GM10266 (cell line): Measurements from ENCODE around the gene KCNG2.

Experiments
- DNase-seq: peaks from one replicate; pipeline ENCODE4 v3.0.0; 2012; ENCODE audit errors: extremely low spot score
- CTCF ChIP-seq: IDR thresholded peaks from 2 replicates; pipeline ENCODE4 v1.5.1; 2012; ENCODE audit warnings: mild to moderate bottlenecking, low read depth; ENCODE audit not compliant: control insufficient read depth, insufficient read depth; ENCODE audit errors: missing control alignments

The KCNG2 gene

GRCh38 chr18:79917853-79918614 is 120.3 kb downstream of the KCNG2 start:
- no peak for TF ChIP-seq CTCF
- DNase-seq = no peak

GRCh38 chr18:79918615-79919011 is 120.9 kb downstream of the KCNG2 start:
- no peak for DNase-seq
- TF ChIP-seq CTCF = no peak

GRCh38 chr18:79919089-79919488 is 121.4 kb downstream of the KCNG2 start:
- no peak for DNase-seq

GRCh38 chr18:79921984-79922965 is 124.5 kb downstream of the KCNG2 start:
- TF ChIP-seq CTCF = no peak
- no peak for DNase-seq

More at GRCh38 chr18:79919089-79919488, 121.4 kb downstream of the KCNG2 start:
- no peak for TF ChIP-seq CTCF

GRCh38 chr18:79922971-79923411 is 125.3 kb downstream of the KCNG2 start:
- no peak for TF ChIP-seq CTCF
- no peak for DNase-seq

- no peak for TF ChIP-seq CTCF
- no peak for DNase-seq
Observed at GRCh38 chr18:79923896-79924585, 126.3 kb downstream of the KCNG2 start.
